Left lung (tissue), 10 donors: ENCODE data around the gene ARHGDIG. TPM values are rescaled to one million over a fixed set of nuclear protein-coding genes. Genes with fewer than 3 reads are reported as not detected.

Experiments
- ATAC-seq: fragments of 200-7000 bp; cut with Tn5 transposase; one replicate; pipeline ENCODE4 v1.9.1; 2020; ENCODE audit warnings: moderate library complexity
- DNase-seq, 4 donors: peaks; one replicate each; pipeline ENCODE4 v3.0.0-alpha.2; 2013 to 2020
- H3K27ac ChIP-seq, 2 donors: fragments of 200-600 bp; sonication (generic) in 1 of 2; one replicate each; pipeline versions ENCODE4 v1.5.0 to v1.8.0; 2020 to 2021
- H3K27me3 ChIP-seq, 2 donors: fragments of 200-600 bp; sonication (generic) in 1 of 2; one replicate each; pipeline versions ENCODE4 v1.5.0 to v1.8.0; 2020 to 2021
- H3K36me3 ChIP-seq, 2 donors: fragments of 200-600 bp; sonication (generic) in 1 of 2; one replicate each; pipeline versions ENCODE4 v1.5.0 to v1.8.0; 2020 to 2021
- H3K4me1 ChIP-seq, 2 donors: fragments of 200-600 bp; one replicate each; pipeline ENCODE4 v1.8.0; 2021
- H3K4me3 ChIP-seq, 2 donors: fragments of 200-600 bp; sonication (generic) in 1 of 2; one replicate each; pipeline versions ENCODE4 v1.5.0 to v1.8.0; 2020 to 2021; ENCODE audit warnings: mild to moderate bottlenecking in 1 of 2
- H3K9me3 ChIP-seq, 2 donors: fragments of 200-600 bp; sonication (generic) in 1 of 2; one replicate each; pipeline versions ENCODE4 v1.5.0 to v1.8.0; 2020 to 2021
- CTCF ChIP-seq, 2 donors: fragments of 200-600 bp; sonication (generic) in 1 of 2; IDR thresholded peaks; one replicate each; pipeline versions ENCODE4 v1.5.0 to v1.8.0; 2021; ENCODE audit warnings: antibody characterized with exemption in 2 of 2
- intact Hi-C, 2 donors: fragments of 100-400 bp; cut with DNase I; formaldehyde crosslinking; loops; one replicate each; pipeline versions ENCODE4 v1.11.2 to v1.14.2; 2022
- polyA plus RNA-seq, 6 donors: library from polyadenylated mRNA; unstranded; fragments of 120-200 nt; gene quantifications; one replicate each; pipeline ENCODE4 v1.2.1, GENCODE V29; 2013; ENCODE audit not compliant: insufficient read length in 6 of 6
- total RNA-seq, 2 donors: library from RNA; stranded (reverse); fragmentation: NEBNext Ultra II Directional; extraction: Animal tissue kit (Norgen Biotek cat#: 25700); gene quantifications; one replicate each; pipeline ENCODE4 v1.2.1, GENCODE V29; 2021
- donor health status: DM: no; HTN: yes; CAD: no.
- donor health status: DM: no; HTN: no; CAD: no.

ARHGDIG gene
- total and polyA plus RNA-seq, 8 donors: 0.52 to 2.6 (median 1.0) TPM; not detected in 1

- Histone ChIP-seq H3K4me3 (no peak overlapping the region), H3K27ac (no peak overlapping the region), H3K4me1 (no peaks in the 10 kb centered on the region), H3K9me3 (no peaks in the 10 kb centered on the region), H3K36me3 (peaks cover 0 to 84% of the 10 kb centered on the region in 2 donors), H3K27me3 (no peaks in the 10 kb centered on the region)
- ATAC-seq (no peak), DNase-seq (no peak)
- TF ChIP-seq CTCF (IDR thresholded peaks at IDR 0.05): no peak
- intact Hi-C loops: no loop called here
Observed at GRCh38 chr16:301235-301634, 20.8 kb downstream of the ARHGDIG start.

- no peak overlapping the region for H3K27ac ChIP-seq
- intact Hi-C loops: no loop called here
- no peaks in the 10 kb centered on the region for H3K4me1 ChIP-seq
- peaks cover 0 to 84% of the 10 kb centered on the region in 2 donors for H3K36me3 ChIP-seq
- ATAC-seq: no peak
- TF ChIP-seq CTCF (IDR thresholded peaks at IDR 0.05): no peak
- H3K9me3 ChIP-seq: no peaks in the 10 kb centered on the region
- no peaks in the 10 kb centered on the region for H3K27me3 ChIP-seq
- no peak overlapping the region for H3K4me3 ChIP-seq
- peak in 1 of 4 donors; percentile 65 for DNase-seq
Observed at GRCh38 chr16:301950-302349, 21.6 kb downstream of the ARHGDIG start.

- Histone ChIP-seq H3K4me3 (no peak overlapping the region), H3K9me3 (no peaks in the 10 kb centered on the region), H3K27me3 (no peaks in the 10 kb centered on the region), H3K27ac (no peak overlapping the region), H3K4me1 (no peaks in the 10 kb centered on the region), H3K36me3 (peaks cover 0 to 86% of the 10 kb centered on the region in 2 donors)
- no peak for TF ChIP-seq CTCF (IDR thresholded peaks at IDR 0.05)
- DNase-seq (no peak), ATAC-seq (peak; percentile 27)
- intact Hi-C loops: no loop called here
Observed at GRCh38 chr16:303760-304505, 23.5 kb downstream of the ARHGDIG start.

- no peak for DNase-seq
- Histone ChIP-seq H3K4me1 (no peaks in the 10 kb centered on the region), H3K27ac (no peak overlapping the region), H3K4me3 (no peak overlapping the region), H3K27me3 (no peaks in the 10 kb centered on the region), H3K36me3 (peaks cover 0 to 92% of the 10 kb centered on the region in 2 donors), H3K9me3 (no peaks in the 10 kb centered on the region)
- intact Hi-C loops: no loop called here
- ATAC-seq: no peak
- no peak for TF ChIP-seq CTCF (IDR thresholded peaks at IDR 0.05)
Observed at GRCh38 chr16:305916-306626, 25.7 kb downstream of the ARHGDIG start.

- peak in 1 of 4 donors; percentile 55 for DNase-seq
- ATAC-seq: no peak
- no peak overlapping the region for H3K4me3 ChIP-seq
- intact Hi-C loops: no loop called here
- no peaks in the 10 kb centered on the region for H3K27me3 ChIP-seq
- no peaks in the 10 kb centered on the region for H3K9me3 ChIP-seq
- peaks cover 0 to 92% of the 10 kb centered on the region in 2 donors for H3K36me3 ChIP-seq
- H3K27ac ChIP-seq: no peak overlapping the region
- H3K4me1 ChIP-seq: no peaks in the 10 kb centered on the region
- no peak for TF ChIP-seq CTCF (IDR thresholded peaks at IDR 0.05)
Observed at GRCh38 chr16:306911-307370, 26.6 kb downstream of the ARHGDIG start.
